ENCODE measurements around the gene SYK. TPM values are rescaled to one million over a fixed set of nuclear protein-coding genes. Genes with fewer than 3 reads are reported as not detected.
"Not testable (repeated sequence)": the region's sequence is repeated elsewhere in the genome, so short reads cannot be mapped to it uniquely, and the experiment has no call there.

SYK gene
- polyA plus RNA-seq, 1 donor, result 27.3 TPM

GRCh38 chr9:90821236-90821635, 19.6 kb downstream of the SYK start:
- no CpG with 5 or more reads among the region's 1 CpG for WGBS (ENCODE audit: insufficient coverage, low lambda C conversion rate)
- not testable (repeated sequence) for H3K4me3 ChIP-seq (ENCODE audit: low read length); H3K4me1 ChIP-seq (ENCODE audit: control insufficient read depth, insufficient read depth, low read length); H3K27ac ChIP-seq (ENCODE audit: low read length); H3K36me3 ChIP-seq (ENCODE audit: control insufficient read depth, insufficient read depth, low read length); H3K27me3 ChIP-seq (ENCODE audit: control insufficient read depth, insufficient read depth, low read length); DNase-seq; H3K9me3 ChIP-seq (ENCODE audit: control insufficient read depth, low read depth, low read length)

- Histone ChIP-seq H3K9me3 (ENCODE audit: control insufficient read depth, low read depth, low read length) (no peaks in the 10 kb centered on the region), H3K27me3 (ENCODE audit: control insufficient read depth, insufficient read depth, low read length) (no peaks in the 10 kb centered on the region), H3K4me3 (ENCODE audit: low read length) (no peak overlapping the region)
Measured at GRCh38 chr9:90821697-90822096, 20.1 kb downstream of the SYK start.

GRCh38 chr9:90822866-90823265, 21.2 kb downstream of the SYK start:
- Histone ChIP-seq H3K27ac (ENCODE audit: low read length) (no peak overlapping the region), H3K4me3 (ENCODE audit: low read length) (no peak overlapping the region), H3K27me3 (ENCODE audit: control insufficient read depth, insufficient read depth, low read length) (no peaks in the 10 kb centered on the region), H3K4me1 (ENCODE audit: control insufficient read depth, insufficient read depth, low read length) (no peaks in the 10 kb centered on the region), H3K9me3 (ENCODE audit: control insufficient read depth, low read depth, low read length) (no peaks in the 10 kb centered on the region), H3K36me3 (ENCODE audit: control insufficient read depth, insufficient read depth, low read length) (peaks cover 7% of the 10 kb centered on the region)
- WGBS (ENCODE audit: insufficient coverage, low lambda C conversion rate), result no CpG with 5 or more reads among the region's 2 CpGs
- DNase-seq, result no peak

More at GRCh38 chr9:90821697-90822096, 20.1 kb downstream of the SYK start:
- no CpG with 5 or more reads among the region's 5 CpGs for WGBS (ENCODE audit: insufficient coverage, low lambda C conversion rate)
- H3K27ac ChIP-seq (ENCODE audit: low read length), result no peak overlapping the region
- no peak for DNase-seq
- H3K36me3 ChIP-seq (ENCODE audit: control insufficient read depth, insufficient read depth, low read length), result peaks cover 7% of the 10 kb centered on the region
- no peaks in the 10 kb centered on the region for H3K4me1 ChIP-seq (ENCODE audit: control insufficient read depth, insufficient read depth, low read length)

GRCh38 chr9:90825586-90825985, 24.0 kb downstream of the SYK start:
- H3K27me3 ChIP-seq (ENCODE audit: control insufficient read depth, insufficient read depth, low read length), result no peaks in the 10 kb centered on the region
- 88% methylated on average over 1 of the region's 1 CpG for WGBS (ENCODE audit: insufficient coverage, low lambda C conversion rate)
- no peak overlapping the region for H3K4me3 ChIP-seq (ENCODE audit: low read length)
- H3K9me3 ChIP-seq (ENCODE audit: control insufficient read depth, low read depth, low read length), result no peaks in the 10 kb centered on the region
- H3K36me3 ChIP-seq (ENCODE audit: control insufficient read depth, insufficient read depth, low read length), result peaks cover 7% of the 10 kb centered on the region
- no peak overlapping the region for H3K27ac ChIP-seq (ENCODE audit: low read length)
- H3K4me1 ChIP-seq (ENCODE audit: control insufficient read depth, insufficient read depth, low read length), result peaks cover 4% of the 10 kb centered on the region
- no peak for DNase-seq

GRCh38 chr9:90826326-90827020, 24.9 kb downstream of the SYK start:
- Histone ChIP-seq H3K36me3 (ENCODE audit: control insufficient read depth, insufficient read depth, low read length) (peaks cover 7% of the 10 kb centered on the region), H3K4me1 (ENCODE audit: control insufficient read depth, insufficient read depth, low read length) (peaks cover 4% of the 10 kb centered on the region), H3K27ac (ENCODE audit: low read length) (no peak overlapping the region), H3K27me3 (ENCODE audit: control insufficient read depth, insufficient read depth, low read length) (no peaks in the 10 kb centered on the region), H3K4me3 (ENCODE audit: low read length) (no peak overlapping the region), H3K9me3 (ENCODE audit: control insufficient read depth, low read depth, low read length) (no peaks in the 10 kb centered on the region)
- no peak for DNase-seq
- WGBS (ENCODE audit: insufficient coverage, low lambda C conversion rate), result no CpG with 5 or more reads among the region's 5 CpGs

GRCh38 chr9:90827181-90827871, 25.7 kb downstream of the SYK start:
- Histone ChIP-seq H3K36me3 (ENCODE audit: control insufficient read depth, insufficient read depth, low read length) (peaks cover 7% of the 10 kb centered on the region), H3K4me1 (ENCODE audit: control insufficient read depth, insufficient read depth, low read length) (peaks cover 4% of the 10 kb centered on the region), H3K27me3 (ENCODE audit: control insufficient read depth, insufficient read depth, low read length) (no peaks in the 10 kb centered on the region), H3K27ac (ENCODE audit: low read length) (no peak overlapping the region), H3K4me3 (ENCODE audit: low read length) (no peak overlapping the region), H3K9me3 (ENCODE audit: control insufficient read depth, low read depth, low read length) (no peaks in the 10 kb centered on the region)
- WGBS (ENCODE audit: insufficient coverage, low lambda C conversion rate), result 73% methylated on average over 2 of the region's 8 CpGs
- no peak for DNase-seq

GRCh38 chr9:90830051-90830450, 28.4 kb downstream of the SYK start:
- Histone ChIP-seq H3K4me1 (ENCODE audit: control insufficient read depth, insufficient read depth, low read length) (peaks cover 15% of the 10 kb centered on the region), H3K27me3 (ENCODE audit: control insufficient read depth, insufficient read depth, low read length) (no peaks in the 10 kb centered on the region), H3K4me3 (ENCODE audit: low read length) (no peak overlapping the region), H3K9me3 (ENCODE audit: control insufficient read depth, low read depth, low read length) (no peaks in the 10 kb centered on the region), H3K27ac (ENCODE audit: low read length) (no peak overlapping the region), H3K36me3 (ENCODE audit: control insufficient read depth, insufficient read depth, low read length) (no peaks in the 10 kb centered on the region)
- no peak for DNase-seq
- WGBS (ENCODE audit: insufficient coverage, low lambda C conversion rate), result 100% methylated on average over 1 of the region's 5 CpGs

- peaks cover 15% of the 10 kb centered on the region for H3K4me1 ChIP-seq (ENCODE audit: control insufficient read depth, insufficient read depth, low read length)
- no peak overlapping the region for H3K4me3 ChIP-seq (ENCODE audit: low read length)
- no peaks in the 10 kb centered on the region for H3K9me3 ChIP-seq (ENCODE audit: control insufficient read depth, low read depth, low read length)
- H3K27me3 ChIP-seq (ENCODE audit: control insufficient read depth, insufficient read depth, low read length), result no peaks in the 10 kb centered on the region
- H3K36me3 ChIP-seq (ENCODE audit: control insufficient read depth, insufficient read depth, low read length), result no peaks in the 10 kb centered on the region
- no CpG with 5 or more reads among the region's 3 CpGs for WGBS (ENCODE audit: insufficient coverage, low lambda C conversion rate)
- no peak for DNase-seq
- H3K27ac ChIP-seq (ENCODE audit: low read length), result no peak overlapping the region
Measured at GRCh38 chr9:90830977-90831376, 29.4 kb downstream of the SYK start.

GRCh38 chr9:90832261-90832660, 30.6 kb downstream of the SYK start:
- Histone ChIP-seq H3K27me3 (ENCODE audit: control insufficient read depth, insufficient read depth, low read length) (no peaks in the 10 kb centered on the region), H3K4me3 (ENCODE audit: low read length) (no peak overlapping the region), H3K9me3 (ENCODE audit: control insufficient read depth, low read depth, low read length) (no peaks in the 10 kb centered on the region), H3K4me1 (ENCODE audit: control insufficient read depth, insufficient read depth, low read length) (peaks cover 15% of the 10 kb centered on the region), H3K36me3 (ENCODE audit: control insufficient read depth, insufficient read depth, low read length) (no peaks in the 10 kb centered on the region), H3K27ac (ENCODE audit: low read length) (peak overlapping the region; percentile 5)
- 14% methylated on average over 2 of the region's 3 CpGs for WGBS (ENCODE audit: insufficient coverage, low lambda C conversion rate)
- peak in 1 of 2 donors; percentile 65 for DNase-seq

- no CpG with 5 or more reads among the region's 8 CpGs for WGBS (ENCODE audit: insufficient coverage, low lambda C conversion rate)
- no peak for DNase-seq
- H3K27me3 ChIP-seq (ENCODE audit: control insufficient read depth, insufficient read depth, low read length), result no peaks in the 10 kb centered on the region
Measured at GRCh38 chr9:90834828-90835595, 33.4 kb downstream of the SYK start.

More at GRCh38 chr9:90834828-90835595, 33.4 kb downstream of the SYK start:
- Histone ChIP-seq H3K4me1 (ENCODE audit: control insufficient read depth, insufficient read depth, low read length) (peaks cover 12% of the 10 kb centered on the region), H3K4me3 (ENCODE audit: low read length) (no peak overlapping the region), H3K9me3 (ENCODE audit: control insufficient read depth, low read depth, low read length) (no peaks in the 10 kb centered on the region), H3K27ac (ENCODE audit: low read length) (no peak overlapping the region), H3K36me3 (ENCODE audit: control insufficient read depth, insufficient read depth, low read length) (no peaks in the 10 kb centered on the region)

Data from large intestine (tissue), 3 donors.